SK-N-SH treated with all-trans-retinoic acid at 6 μM for 48 hours (cell line): ENCODE measurements around the gene SPIRE2.

Experiments
- BACH2 ChIP-seq: fragments of 250-450 bp; sonication (Bioruptor Pico); IDR thresholded peaks from 2 replicates; pipeline ENCODE4 v1.9.0; 2021; ENCODE audit warnings: mild to moderate bottlenecking, borderline replicate concordance
- CSDC2 ChIP-seq: fragments of 250-450 bp; sonication (Bioruptor Pico); IDR thresholded peaks from 2 replicates; pipeline ENCODE4 v1.5.0; 2020; ENCODE audit warnings: mild to moderate bottlenecking, moderate library complexity
- GLIS3 ChIP-seq: fragments of 250-450 bp; sonication (Bioruptor Pico); IDR thresholded peaks from 2 replicates; pipeline ENCODE4 v1.5.0; 2020; ENCODE audit warnings: mild to moderate bottlenecking, moderate library complexity
- ISL1 ChIP-seq: fragments of 250-450 bp; sonication (Bioruptor Pico); IDR thresholded peaks from 2 replicates; pipeline ENCODE4 v2.1.2; 2022; ENCODE audit warnings: mild to moderate bottlenecking, moderate library complexity
- OSR1 ChIP-seq: fragments of 250-450 bp; sonication (Bioruptor Pico); IDR thresholded peaks from 2 replicates; pipeline ENCODE4 v1.8.0; 2022; ENCODE audit warnings: moderate library complexity, mild to moderate bottlenecking, inconsistent platforms
- PATZ1 ChIP-seq: fragments of 250-450 bp; sonication (Bioruptor Pico); IDR thresholded peaks from 2 replicates; pipeline ENCODE4 v1.8.0; 2020; ENCODE audit warnings: mild to moderate bottlenecking, moderate library complexity, borderline replicate concordance
- POU6F1 ChIP-seq: fragments of 250-450 bp; sonication (Bioruptor Pico); IDR thresholded peaks from 2 replicates; pipeline ENCODE4 v1.8.0; 2021; ENCODE audit warnings: low read depth, mild to moderate bottlenecking, moderate library complexity, borderline replicate concordance
- RARB ChIP-seq: fragments of 250-450 bp; sonication (Bioruptor Pico); IDR thresholded peaks from 2 replicates; pipeline ENCODE4 v1.8.0; 2021; ENCODE audit warnings: mild to moderate bottlenecking, moderate library complexity
- TOX ChIP-seq: fragments of 250-450 bp; sonication (Bioruptor Pico); IDR thresholded peaks from 2 replicates; pipeline ENCODE4 v1.8.0; 2021; ENCODE audit warnings: mild to moderate bottlenecking, moderate library complexity, borderline replicate concordance
- ZC3H10 ChIP-seq: fragments of 250-450 bp; sonication (Bioruptor Pico); IDR thresholded peaks from 2 replicates; pipeline ENCODE4 v1.5.1; 2021; ENCODE audit warnings: mild to moderate bottlenecking, moderate library complexity
- ZNF70 ChIP-seq: fragments of 450-650 bp; formaldehyde crosslinking; IDR thresholded peaks from 2 replicates; pipeline ENCODE4 v1.5.0; 2020; ENCODE audit warnings: mild to moderate bottlenecking, moderate library complexity
- TF ChIP-seq, protein P1 (sequence below): fragments of 250-450 bp; sonication (Bioruptor Pico); IDR thresholded peaks from 2 replicates; pipeline ENCODE4 v1.5.1; 2021; ENCODE audit warnings: mild to moderate bottlenecking, moderate library complexity

- TF ChIP-seq GLIS3 (CRISPR knock-in tag) (no peak), OSR1 (CRISPR knock-in tag) (no peak), ZNF70 (CRISPR knock-in tag) (no peak), POU6F1 (CRISPR knock-in tag) (no peak), PATZ1 (CRISPR knock-in tag) (no peak), TOX (no peak), BACH2 (CRISPR knock-in tag) (no peak), CSDC2 (no peak), ISL1 (CRISPR knock-in tag) (no peak), RARB (CRISPR knock-in tag) (no peak), ZC3H10 (CRISPR knock-in tag) (no peak)
- TF ChIP-seq, protein P1, sequence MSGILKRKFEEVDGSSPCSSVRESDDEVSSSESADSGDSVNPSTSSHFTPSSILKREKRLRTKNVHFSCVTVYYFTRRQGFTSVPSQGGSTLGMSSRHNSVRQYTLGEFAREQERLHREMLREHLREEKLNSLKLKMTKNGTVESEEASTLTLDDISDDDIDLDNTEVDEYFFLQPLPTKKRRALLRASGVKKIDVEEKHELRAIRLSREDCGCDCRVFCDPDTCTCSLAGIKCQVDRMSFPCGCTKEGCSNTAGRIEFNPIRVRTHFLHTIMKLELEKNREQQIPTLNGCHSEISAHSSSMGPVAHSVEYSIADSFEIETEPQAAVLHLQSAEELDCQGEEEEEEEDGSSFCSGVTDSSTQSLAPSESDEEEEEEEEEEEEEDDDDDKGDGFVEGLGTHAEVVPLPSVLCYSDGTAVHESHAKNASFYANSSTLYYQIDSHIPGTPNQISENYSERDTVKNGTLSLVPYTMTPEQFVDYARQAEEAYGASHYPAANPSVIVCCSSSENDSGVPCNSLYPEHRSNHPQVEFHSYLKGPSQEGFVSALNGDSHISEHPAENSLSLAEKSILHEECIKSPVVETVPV (CRISPR knock-in tag) = no peak
These were observed 16.6 kb downstream of the SPIRE2 start for GRCh38 chr16:89844739-89845339.
